Measurements from ENCODE around the gene DYNC2I2.
"Not testable (repeated sequence)": the region's sequence is repeated elsewhere in the genome, so short reads cannot be mapped to it uniquely, and the experiment has no call there.

Gene DYNC2I2

GRCh38 chr9:128611600-128612394, 44.9 kb downstream of the DYNC2I2 start:
- DNase-seq = no peak

GRCh38 chr9:128610897-128611296, 45.8 kb downstream of the DYNC2I2 start:
- no peak for DNase-seq

DNA sequence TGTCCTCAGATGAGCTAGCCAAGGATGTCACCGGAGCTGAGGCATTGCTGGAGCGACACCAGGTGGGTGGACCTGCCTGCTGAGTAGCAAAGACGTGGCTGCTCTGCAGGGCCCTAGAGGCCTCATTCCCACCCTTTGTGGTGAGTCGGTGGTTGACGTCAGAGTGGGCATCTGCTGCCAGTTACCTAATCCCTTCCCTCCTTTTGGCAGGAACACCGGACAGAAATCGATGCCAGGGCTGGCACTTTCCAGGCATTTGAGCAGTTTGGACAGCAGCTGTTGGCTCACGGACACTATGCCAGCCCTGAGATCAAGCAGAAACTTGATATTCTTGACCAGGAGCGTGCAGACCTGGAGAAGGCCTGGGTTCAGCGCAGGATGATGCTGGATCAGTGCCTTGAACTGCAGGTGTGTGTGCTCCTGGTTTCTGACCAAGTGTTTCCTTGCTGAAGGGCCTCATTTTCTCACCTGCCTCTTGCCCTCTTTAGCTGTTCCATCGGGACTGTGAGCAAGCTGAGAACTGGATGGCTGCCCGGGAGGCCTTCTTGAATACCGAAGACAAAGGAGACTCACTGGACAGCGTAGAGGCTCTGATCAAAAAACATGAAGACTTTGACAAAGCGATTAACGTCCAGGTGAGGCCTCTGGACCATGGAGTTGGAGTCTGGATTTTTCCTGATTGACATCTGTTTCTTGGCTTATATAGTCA, 48.9 kb downstream of the DYNC2I2 start:
- DNase-seq = no peak

DNA sequence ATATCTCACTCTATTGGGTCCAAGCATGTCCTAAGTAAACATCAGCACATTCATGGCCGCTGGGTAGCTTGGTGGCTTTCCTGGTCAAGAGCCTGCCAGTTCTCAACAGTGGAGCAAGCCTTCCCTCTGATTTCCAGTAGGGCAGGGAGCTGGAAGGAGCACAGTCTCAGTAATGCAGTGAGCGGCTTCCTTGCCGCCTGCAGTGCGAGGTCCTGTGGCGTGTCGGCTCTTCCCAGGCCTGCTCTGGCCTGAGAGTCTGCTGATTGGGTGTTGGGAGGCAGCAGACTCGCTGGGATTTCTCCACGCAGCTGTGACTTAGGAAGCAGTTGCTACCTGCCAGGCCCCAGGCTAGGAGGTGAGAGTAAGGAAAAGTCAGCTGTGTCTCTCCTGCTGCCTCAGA, 53.0 kb downstream of the DYNC2I2 start:
- no peak for DNase-seq

DNA sequence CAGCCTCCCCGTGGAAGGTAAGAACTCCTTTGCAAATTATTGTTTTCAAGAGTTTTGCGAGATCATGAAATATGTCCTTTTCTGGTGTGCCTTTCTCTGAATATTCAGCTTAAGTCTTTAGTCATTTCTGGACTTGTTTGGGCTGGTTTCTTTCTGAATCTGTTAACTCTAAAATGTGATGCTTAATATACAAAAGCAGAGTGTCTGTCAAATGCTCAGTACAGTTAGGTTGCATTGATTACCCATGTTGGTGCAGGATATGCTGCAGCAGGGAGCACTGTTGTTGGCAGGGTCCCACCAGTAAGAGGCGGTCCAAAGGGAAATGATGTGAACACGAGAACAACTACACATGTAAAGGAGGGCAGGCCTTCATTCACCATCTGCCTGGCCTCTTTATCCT, 56.5 kb downstream of the DYNC2I2 start:
- no peak for DNase-seq

DNA sequence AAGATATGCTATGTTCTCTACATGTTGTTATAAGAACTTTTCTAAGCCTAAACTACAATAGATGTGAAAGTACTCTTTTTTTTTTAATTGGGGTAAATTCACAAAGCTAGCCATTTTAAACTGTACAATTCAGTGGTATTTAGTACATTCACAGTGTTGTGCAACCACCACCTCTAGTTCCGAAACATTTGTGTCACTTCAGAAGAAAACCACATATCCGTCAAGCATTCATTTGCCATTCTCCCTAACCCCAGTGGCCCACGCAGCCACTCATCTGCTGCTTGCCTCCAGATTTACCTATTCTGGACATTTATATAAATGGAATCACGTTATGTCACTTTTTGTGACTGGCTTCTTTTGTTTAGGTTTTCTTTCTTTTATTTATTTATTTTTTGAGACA, 61.2 kb downstream of the DYNC2I2 start:
- DNase-seq = no peak

DNA sequence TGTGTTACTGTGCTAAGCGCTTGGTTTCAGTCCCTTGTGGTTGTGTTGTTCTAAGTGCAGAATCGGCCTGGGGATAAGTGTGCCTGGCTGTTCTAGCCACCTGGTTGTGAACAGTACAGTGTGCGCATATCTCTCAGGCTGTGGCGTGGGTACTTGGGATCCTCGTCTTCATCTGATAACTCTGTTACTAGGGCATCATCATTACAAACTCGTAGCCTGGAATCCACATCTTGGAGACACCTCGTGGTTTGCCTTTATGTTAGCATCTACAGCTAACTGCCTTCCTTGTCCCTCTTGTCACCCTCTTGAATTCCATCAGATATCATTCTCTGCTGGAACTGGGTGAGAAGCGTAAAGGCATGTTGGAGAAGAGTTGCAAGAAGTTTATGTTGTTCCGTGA, 62.8 kb downstream of the DYNC2I2 start:
- no peak for DNase-seq

- no peak for DNase-seq
Observed at GRCh38 chr9:128593039-128593438, 63.6 kb downstream of the DYNC2I2 start.

DNA sequence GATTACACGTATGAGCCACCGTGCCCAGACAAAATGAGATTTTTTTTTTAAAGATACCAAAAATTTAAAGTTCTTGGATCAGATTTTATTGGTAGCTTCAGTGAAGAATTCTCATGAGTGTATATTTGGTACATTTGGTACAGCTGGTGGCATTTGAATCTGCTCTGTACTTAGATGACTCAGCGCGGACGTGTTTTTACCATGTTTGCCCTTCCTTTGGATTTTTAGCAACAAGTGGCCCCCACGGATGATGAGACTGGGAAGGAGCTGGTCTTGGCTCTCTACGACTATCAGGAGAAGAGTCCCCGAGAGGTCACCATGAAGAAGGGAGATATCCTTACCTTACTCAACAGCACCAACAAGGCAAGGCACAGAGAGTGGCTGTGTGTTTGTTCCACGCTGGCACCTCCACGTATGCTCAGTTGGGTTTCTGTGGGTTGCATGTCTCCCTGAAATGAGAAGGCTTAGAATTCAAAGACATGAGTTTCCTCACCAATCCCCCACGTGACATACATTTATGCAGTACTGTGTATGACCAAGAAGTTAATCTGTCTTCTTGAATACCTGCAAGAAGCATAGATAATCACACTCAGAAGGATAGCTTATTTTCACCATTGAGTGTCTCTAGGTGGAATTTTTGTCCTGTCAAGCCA, 67.9 kb downstream of the DYNC2I2 start:
- DNase-seq = no peak

DNA sequence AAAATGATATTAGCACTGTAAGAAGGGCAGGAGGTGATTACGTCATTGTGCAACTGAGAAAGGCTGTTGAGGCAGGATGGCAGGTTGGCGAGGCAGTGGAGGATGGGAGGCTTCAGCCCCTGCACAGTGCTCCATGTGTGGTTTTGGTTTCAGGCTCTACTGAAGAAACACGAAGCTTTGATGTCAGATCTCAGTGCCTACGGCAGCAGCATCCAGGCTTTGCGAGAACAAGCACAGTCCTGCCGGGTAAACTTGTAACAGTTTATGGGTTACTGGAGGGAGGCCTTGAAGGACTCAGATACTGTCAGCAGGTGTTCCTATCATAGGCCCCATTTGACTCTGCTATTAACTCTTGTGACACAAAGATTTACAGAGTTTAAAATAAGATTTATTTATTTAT, 69.2 kb downstream of the DYNC2I2 start:
- DNase-seq = no peak

DNA sequence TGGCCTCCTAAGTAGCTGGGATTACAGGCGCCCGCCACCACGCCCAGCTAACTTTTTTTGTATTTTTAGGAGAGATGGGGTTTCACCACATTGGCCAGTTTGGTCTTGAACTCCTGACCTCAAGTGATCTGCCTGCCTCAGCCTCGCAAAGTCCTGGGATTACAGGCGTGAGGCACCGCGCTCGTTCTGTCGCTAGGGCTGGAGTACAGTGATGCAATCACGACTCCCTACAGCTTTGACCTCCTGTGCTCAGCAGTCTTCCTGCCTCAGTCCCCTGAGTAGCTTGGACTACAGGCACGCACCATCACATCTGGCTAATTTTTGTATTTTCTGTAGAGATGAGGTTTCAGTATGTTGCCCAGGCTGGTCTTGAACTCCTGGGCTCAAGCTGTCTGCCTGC, 69.7 kb downstream of the DYNC2I2 start:
- DNase-seq = not testable (repeated sequence)

GRCh38 chr9:128585155-128585554, 71.5 kb downstream of the DYNC2I2 start:
- DNase-seq = not testable (repeated sequence)
